Right forelimb (tissue), 1 donor: ENCODE data around the gene WWOX.
"Not testable (repeated sequence)": the region's sequence is repeated elsewhere in the genome, so short reads cannot be mapped to it uniquely, and the experiment has no call there.

Source experiments
- DNase-seq: peaks from one replicate; pipeline ENCODE4 v3.0.0-alpha.2; 2018

Gene WWOX

GRCh38 chr16:78507576-78507975, 408.1 kb downstream of the WWOX start:
- no peak for DNase-seq

- DNase-seq, result no peak
Measured at GRCh38 chr16:78509965-78510364, 410.5 kb downstream of the WWOX start.

DNA sequence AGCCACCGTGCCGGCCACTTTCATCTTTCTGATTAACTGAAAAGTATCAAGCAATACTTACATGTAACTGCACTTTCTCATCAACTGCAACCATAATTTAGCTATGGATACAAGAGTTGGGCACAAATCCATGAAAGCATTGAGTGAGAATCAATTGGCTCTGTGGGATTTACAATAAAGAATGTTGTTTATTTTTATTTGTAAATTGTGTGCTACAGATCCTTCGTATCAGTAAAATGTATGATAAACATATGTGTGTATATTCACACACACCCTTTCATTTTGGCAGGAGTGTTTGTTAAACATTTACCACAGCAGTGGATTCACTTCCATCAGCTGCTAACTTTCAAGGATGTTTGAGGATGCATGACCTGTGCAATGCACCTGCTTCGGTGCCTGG, 411.0 kb downstream of the WWOX start:
- no peak for DNase-seq

- no peak for DNase-seq
Measured at GRCh38 chr16:78513838-78514237, 414.4 kb downstream of the WWOX start.

- not testable (repeated sequence) for DNase-seq
Measured at GRCh38 chr16:78514888-78515287, 415.4 kb downstream of the WWOX start.

GRCh38 chr16:78515421-78515820, 416.0 kb downstream of the WWOX start:
- DNase-seq, result no peak

GRCh38 chr16:78516006-78516736, 416.7 kb downstream of the WWOX start:
- DNase-seq, result no peak

- DNase-seq, result no peak
Measured at GRCh38 chr16:78519896-78520295, 420.4 kb downstream of the WWOX start.

- no peak for DNase-seq
Measured at GRCh38 chr16:78520470-78520869, 421.0 kb downstream of the WWOX start.

DNA sequence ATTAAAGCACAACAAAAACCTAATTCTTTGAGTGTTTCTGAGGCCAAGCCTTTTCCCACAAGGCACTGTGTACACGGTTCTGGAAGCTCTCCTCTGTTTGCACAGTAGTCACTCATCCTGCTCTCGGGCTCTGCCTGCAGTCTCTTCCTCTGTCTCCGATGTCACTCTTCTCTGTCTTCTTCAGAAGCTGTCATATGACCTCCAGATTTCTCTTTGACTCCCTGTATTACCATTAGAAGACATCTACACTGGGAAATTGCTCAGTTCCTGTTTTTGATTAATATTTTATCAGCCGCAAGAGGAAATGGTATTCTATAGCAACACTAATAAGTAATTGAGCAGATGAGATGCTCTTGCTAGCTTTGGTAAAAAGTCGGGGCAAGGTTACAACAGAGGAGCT, 422.9 kb downstream of the WWOX start:
- DNase-seq, result no peak

GRCh38 chr16:78523212-78523985, 423.9 kb downstream of the WWOX start:
- no peak for DNase-seq

DNA sequence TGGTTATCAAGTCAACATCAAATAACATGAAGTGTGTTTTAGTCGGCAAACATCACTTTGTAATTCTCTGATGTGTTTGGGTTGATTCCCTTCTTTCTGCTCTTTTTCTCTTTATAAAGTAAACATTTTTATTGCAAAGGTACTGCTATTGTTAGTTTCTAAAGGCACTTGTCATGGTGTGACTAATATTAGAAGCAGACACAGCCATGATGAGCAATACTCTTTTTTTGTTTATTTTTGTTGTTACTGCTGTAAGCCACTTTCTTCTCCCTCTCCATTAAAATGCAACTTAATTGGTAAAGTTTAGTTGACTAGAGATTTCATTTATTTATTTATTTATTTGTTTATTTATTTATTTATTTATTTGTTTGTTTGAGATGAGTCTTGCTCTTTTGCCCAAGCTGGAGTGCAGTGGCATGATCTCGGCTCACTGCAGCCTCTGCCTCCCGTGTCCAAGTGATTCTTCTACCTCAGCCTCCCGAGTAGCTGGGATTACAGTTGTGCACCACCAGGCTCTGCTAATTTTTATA, 424.7 kb downstream of the WWOX start:
- DNase-seq, result no peak

- no peak for DNase-seq
Measured at GRCh38 chr16:78528265-78528664, 428.8 kb downstream of the WWOX start.

- DNase-seq, result no peak
Measured at GRCh38 chr16:78529881-78530280, 430.4 kb downstream of the WWOX start.

DNA sequence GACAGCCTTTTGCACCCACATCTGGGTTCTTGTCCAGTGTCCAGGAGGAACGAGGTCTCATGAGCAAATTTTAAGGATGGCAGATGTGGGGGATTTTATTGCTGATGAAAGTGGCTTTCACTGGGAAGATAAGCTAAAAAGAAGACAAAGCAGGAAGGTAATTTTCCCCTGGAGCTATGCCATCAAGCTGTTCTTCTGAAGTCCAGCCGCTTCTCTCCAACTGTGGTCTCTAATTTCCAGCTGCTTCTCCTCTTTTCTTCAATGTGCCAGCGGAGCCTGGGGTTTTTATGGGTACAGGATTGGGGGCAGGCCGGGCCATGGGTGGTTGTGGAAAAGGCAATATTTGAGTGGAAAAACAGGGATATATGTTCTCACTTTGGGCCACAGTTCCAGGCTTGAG, 430.8 kb downstream of the WWOX start:
- no peak for DNase-seq

- DNase-seq, result no peak
Measured at GRCh38 chr16:78535098-78535497, 435.6 kb downstream of the WWOX start.

- DNase-seq, result no peak
Measured at GRCh38 chr16:78537511-78537910, 438.1 kb downstream of the WWOX start.

DNA sequence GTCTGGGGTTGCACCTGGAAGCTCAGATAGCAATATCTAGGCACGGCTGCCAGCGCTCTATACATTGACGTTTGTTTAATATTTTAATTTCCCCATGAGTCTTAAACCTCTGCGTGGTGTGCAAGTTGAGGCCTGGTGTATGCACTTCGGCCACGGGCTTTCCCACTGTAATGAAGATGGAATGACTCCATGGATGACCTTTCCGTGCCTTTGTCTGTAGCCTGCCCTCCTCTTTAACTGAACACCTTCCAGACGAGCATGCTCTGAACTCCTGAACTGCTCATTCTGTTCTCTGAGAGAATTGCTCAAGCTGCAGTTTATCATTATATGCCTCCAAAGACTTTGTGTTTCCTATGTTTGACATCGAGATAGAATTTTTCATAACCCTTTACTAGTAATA, 438.8 kb downstream of the WWOX start:
- no peak for DNase-seq

DNA sequence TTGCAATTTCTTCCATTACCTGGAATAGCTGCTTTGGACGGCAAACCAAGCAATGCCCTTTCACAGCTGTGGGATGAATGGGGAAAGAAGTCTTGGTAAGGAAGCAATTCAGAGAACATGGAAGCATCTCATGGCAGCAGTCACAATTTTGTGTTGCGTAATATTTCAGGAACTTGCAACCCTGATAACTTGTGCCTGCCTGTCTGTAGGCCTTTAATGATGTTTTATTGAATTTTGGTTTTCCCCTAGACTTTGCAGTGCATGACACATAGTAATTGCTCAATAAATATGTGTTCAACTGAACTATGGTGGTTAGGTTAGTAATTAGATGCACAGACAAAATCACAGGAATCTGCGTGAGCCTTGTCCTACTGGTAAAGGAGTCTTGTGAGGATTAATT, 439.5 kb downstream of the WWOX start:
- DNase-seq, result no peak

GRCh38 chr16:78542419-78542818, 443.0 kb downstream of the WWOX start:
- DNase-seq, result no peak

DNA sequence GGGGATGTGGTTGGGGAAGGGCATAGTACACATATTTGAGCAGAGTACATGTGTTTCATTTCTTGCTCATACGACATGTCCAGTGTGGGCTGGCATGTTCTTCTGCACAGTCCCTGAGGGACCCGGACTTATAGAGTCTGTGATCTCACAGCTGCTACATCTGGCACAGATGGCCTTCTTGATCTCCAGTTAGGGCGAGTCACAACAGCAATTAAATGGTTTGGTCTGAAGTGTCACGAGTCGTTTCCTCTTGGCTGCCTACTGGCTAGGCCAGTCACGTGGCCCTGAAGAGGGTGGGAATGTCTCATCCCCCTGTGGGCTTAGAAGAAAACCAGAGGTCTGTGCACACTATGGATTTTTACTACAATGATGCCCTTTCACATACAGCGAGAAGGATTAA, 443.6 kb downstream of the WWOX start:
- DNase-seq, result no peak

- no peak for DNase-seq
Measured at GRCh38 chr16:78549366-78549765, 449.9 kb downstream of the WWOX start.

GRCh38 chr16:78551487-78552085, 452.1 kb downstream of the WWOX start:
- no peak for DNase-seq
